Measurements from ENCODE around the gene BCAR3.

Gene BCAR3

GRCh38 chr1:93619507-93620171, 62.0 kb downstream of the BCAR3 start (continued):
- TF ChIP-seq ZFP69B (tag by site-specific recombination; IDR thresholded peaks at IDR 0.05) (no peak), ZNF658 (tag by site-specific recombination; IDR thresholded peaks at IDR 0.05) (no peak)

GRCh38 chr1:93617670-93618499, 63.8 kb downstream of the BCAR3 start:
- H3K27ac ChIP-seq (ENCODE audit: extremely low read depth, low read depth, low read length): no peak overlapping the region
- TF ChIP-seq ZNF311 (tag by site-specific recombination; IDR thresholded peaks at IDR 0.05; ENCODE audit: borderline replicate concordance): no peak
- peak; percentile 59; the same call in 1 of the 2 replicates for TF ChIP-seq HOXD13 (CRISPR knock-in tag; IDR thresholded peaks at IDR 0.05; ENCODE audit: borderline replicate concordance)
- POLR2A ChIA-PET: no interaction called here
- CTCF ChIA-PET: interaction anchor here (0.6 to 1.9 kb wide), 10 partner anchors 11 to 399 kb away, joined by 3 to 8 read pairs (median 3); no protein-coding TSS in a partner anchor
- H3K4me3 ChIP-seq (ENCODE audit: low read depth, low read length): no peak overlapping the region
- no peaks in the 10 kb centered on the region for H3K9me3 ChIP-seq (ENCODE audit: control insufficient read depth, insufficient read depth, low read depth, low read length)
- no peaks in the 10 kb centered on the region for H3K36me3 ChIP-seq (ENCODE audit: control insufficient read depth in 2 of 2, insufficient read depth in 1 of 2, low read length in 2 of 2)
- H3K4me1 ChIP-seq (ENCODE audit: control insufficient read depth, insufficient read depth, low read length): peaks cover 8% of the 10 kb centered on the region

- Histone ChIP-seq H3K36me3 (ENCODE audit: control insufficient read depth in 2 of 2, insufficient read depth in 1 of 2, low read length in 2 of 2) (no peaks in the 10 kb centered on the region), H3K4me1 (ENCODE audit: control insufficient read depth, insufficient read depth, low read length) (peaks cover 8% of the 10 kb centered on the region), H3K4me3 (ENCODE audit: low read depth, low read length) (no peak overlapping the region), H3K27ac (ENCODE audit: extremely low read depth, low read depth, low read length) (no peak overlapping the region), H3K9me3 (ENCODE audit: control insufficient read depth, insufficient read depth, low read depth, low read length) (no peaks in the 10 kb centered on the region)
- CTCF ChIA-PET: interaction anchor here (0.6 to 1.9 kb wide), 6 partner anchors 12 to 400 kb away, joined by 3 to 8 read pairs (median 3); no protein-coding TSS in a partner anchor
- POLR2A ChIA-PET: interaction anchor here (0.5 kb wide), 1 partner anchor 243 kb away, joined by 3 read pairs; no protein-coding TSS in a partner anchor
- TF ChIP-seq ZNF48 (tag by site-specific recombination; IDR thresholded peaks at IDR 0.05) (no peak), ZBTB17 (tag by site-specific recombination; IDR thresholded peaks at IDR 0.05) (0 out of 2 replicates have a peak, but pooled peaks have one; percentile 43)
These were observed 64.5 kb downstream of the BCAR3 start for GRCh38 chr1:93616996-93617669.

- Histone ChIP-seq H3K9me3 (ENCODE audit: control insufficient read depth, insufficient read depth, low read depth, low read length) (no peaks in the 10 kb centered on the region), H3K4me1 (ENCODE audit: control insufficient read depth, insufficient read depth, low read length) (peaks cover 8% of the 10 kb centered on the region), H3K27ac (ENCODE audit: extremely low read depth, low read depth, low read length) (no peak overlapping the region), H3K36me3 (ENCODE audit: control insufficient read depth in 2 of 2, insufficient read depth in 1 of 2, low read length in 2 of 2) (no peaks in the 10 kb centered on the region), H3K4me3 (ENCODE audit: low read depth, low read length) (no peak overlapping the region)
- ChIA-PET CTCF (interaction anchor here (0.7 to 1.9 kb wide), 5 partner anchors 12 to 183 kb away, joined by 3 to 8 read pairs (median 3); no protein-coding TSS in a partner anchor), POLR2A (no interaction called here)
- TF ChIP-seq ZNF600 (tag by site-specific recombination; IDR thresholded peaks at IDR 0.05): no peak
- no peak for TF ChIP-seq ZNF2 (tag by site-specific recombination; IDR thresholded peaks at IDR 0.05)
- no peak for TF ChIP-seq PRDM1 (tag by site-specific recombination; IDR thresholded peaks at IDR 0.05)
- TF ChIP-seq ZNF692 (tag by site-specific recombination; IDR thresholded peaks at IDR 0.05): no peak
- TF ChIP-seq SP3 (tag by site-specific recombination; IDR thresholded peaks at IDR 0.05): no peak
- no peak for TF ChIP-seq ZNF184 (tag by site-specific recombination; IDR thresholded peaks at IDR 0.05)
- TF ChIP-seq ZBTB20 (tag by site-specific recombination; IDR thresholded peaks at IDR 0.05): no peak
- TF ChIP-seq ZNF585B (tag by site-specific recombination; IDR thresholded peaks at IDR 0.05): no peak
- TF ChIP-seq ZNF155 (tag by site-specific recombination; IDR thresholded peaks at IDR 0.05): no peak
- TF ChIP-seq ZNF157 (tag by site-specific recombination; IDR thresholded peaks at IDR 0.05): no peak
- TF ChIP-seq TRIM28 (IDR thresholded peaks at IDR 0.05; ENCODE audit: borderline replicate concordance, low read length): 0 out of 2 replicates have a peak, but pooled peaks have one; percentile 16
- no peak for TF ChIP-seq SETDB1 (IDR thresholded peaks at IDR 0.05; ENCODE audit: insufficient read length, low read length)
- no peak for TF ChIP-seq ZNF398 (tag by site-specific recombination; IDR thresholded peaks at IDR 0.05)
- TF ChIP-seq ZNF704 (tag by site-specific recombination; IDR thresholded peaks at IDR 0.05): no peak
- no peak for TF ChIP-seq ZNF302 (tag by site-specific recombination; IDR thresholded peaks at IDR 0.05; ENCODE audit: low read depth)
- TF ChIP-seq HOXC10 (CRISPR knock-in tag; IDR thresholded peaks at IDR 0.05): no peak
These were observed 65.2 kb downstream of the BCAR3 start for GRCh38 chr1:93616221-93616995.
